ENCODE data around the gene AGBL4. TPM values are rescaled to one million over a fixed set of nuclear protein-coding genes. Genes with fewer than 3 reads are reported as not detected.

AGBL4 gene
- total and polyA plus RNA-seq, 9 of the 15 experiments (the other 6 are each of a cell fraction or from before 2014, with no cell fraction given) = 0.11 TPM; not detected in 7

DNA sequence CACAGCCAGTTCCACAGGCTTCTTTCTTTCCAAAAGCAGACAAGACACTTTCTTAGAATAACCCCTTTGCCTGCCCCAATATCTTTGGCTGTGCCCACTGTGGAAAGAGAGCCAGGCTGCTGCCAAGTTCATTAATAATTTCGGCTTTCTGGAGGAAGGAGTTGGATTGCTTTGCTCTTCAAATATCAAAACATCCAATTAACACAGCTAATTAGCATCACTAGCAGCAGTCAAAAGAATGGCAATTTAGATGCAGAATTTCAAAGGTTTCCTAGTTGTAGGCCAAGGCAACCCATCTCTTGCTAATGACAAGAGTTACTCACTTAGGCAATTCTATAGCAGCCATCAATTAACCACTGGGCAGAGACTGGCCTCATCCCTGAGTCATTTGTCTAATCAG is 1460.7 kb downstream of the AGBL4 start (continued):
- TF ChIP-seq, protein P1, sequence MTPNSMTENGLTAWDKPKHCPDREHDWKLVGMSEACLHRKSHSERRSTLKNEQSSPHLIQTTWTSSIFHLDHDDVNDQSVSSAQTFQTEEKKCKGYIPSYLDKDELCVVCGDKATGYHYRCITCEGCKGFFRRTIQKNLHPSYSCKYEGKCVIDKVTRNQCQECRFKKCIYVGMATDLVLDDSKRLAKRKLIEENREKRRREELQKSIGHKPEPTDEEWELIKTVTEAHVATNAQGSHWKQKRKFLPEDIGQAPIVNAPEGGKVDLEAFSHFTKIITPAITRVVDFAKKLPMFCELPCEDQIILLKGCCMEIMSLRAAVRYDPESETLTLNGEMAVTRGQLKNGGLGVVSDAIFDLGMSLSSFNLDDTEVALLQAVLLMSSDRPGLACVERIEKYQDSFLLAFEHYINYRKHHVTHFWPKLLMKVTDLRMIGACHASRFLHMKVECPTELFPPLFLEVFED (CRISPR knock-in tag; conservative IDR thresholded peaks at IDR 0.05) = no peak
- no peak for TF ChIP-seq ZBTB43 (CRISPR knock-in tag; IDR thresholded peaks at IDR 0.05)
- TF ChIP-seq MYNN (IDR thresholded peaks at IDR 0.05) = no peak
- no peak for TF ChIP-seq MYNN (CRISPR knock-in tag; IDR thresholded peaks at IDR 0.05)

DNA sequence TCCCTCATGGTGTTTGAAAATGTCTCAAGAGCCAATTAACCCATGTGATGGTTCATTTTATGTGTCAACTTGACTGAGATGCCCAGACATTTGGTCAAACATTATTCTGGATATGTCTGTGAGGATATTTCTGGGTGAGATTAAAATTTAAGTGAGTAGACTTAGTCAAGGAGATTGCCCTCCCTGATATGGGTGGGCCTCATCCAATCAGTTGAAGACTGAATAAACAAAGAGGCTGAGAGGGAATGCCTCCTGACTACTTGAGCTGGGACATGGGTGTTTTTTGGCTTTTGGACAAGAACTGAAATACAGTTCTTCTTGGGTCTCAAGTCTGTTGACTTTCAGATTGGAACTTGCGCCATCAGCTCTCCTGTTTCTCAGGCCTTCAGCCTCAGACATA is 1462.3 kb downstream of the AGBL4 start:
- H4K20me1 ChIP-seq (replicated peaks; ENCODE audit: control insufficient read depth, insufficient read depth, low read length) = no peaks in the 10 kb centered on the region
- DNase-seq (ENCODE audit: extremely low read depth in 1 of 4, low spot score in 3 of 4) (no peak), FAIRE-seq (no peak), ATAC-seq (no peak)
- H3K4me1 ChIP-seq (replicated peaks in 1 of 2; ENCODE audit: control insufficient read depth in 2 of 2, insufficient read depth in 2 of 2, low read length in 2 of 2) = no peaks in the 10 kb centered on the region
- H3K9me3 ChIP-seq (replicated peaks; ENCODE audit: control insufficient read depth, insufficient read depth, low read depth, low read length) = no peaks in the 10 kb centered on the region
- TF ChIP-seq RCOR1 (IDR thresholded peaks at IDR 0.05; ENCODE audit: borderline replicate concordance in 1 of 2, low read depth in 2 of 2, low read length in 2 of 2) = no peak
- no peak for TF ChIP-seq RAD21 (CRISPR knock-in tag; conservative IDR thresholded peaks at IDR 0.05 in 1 of 2, IDR thresholded peaks at IDR 0.05 in 1 of 2)
- no peak for TF ChIP-seq ZNF347 (CRISPR knock-in tag; IDR thresholded peaks at IDR 0.05; ENCODE audit: low read depth)
- TF ChIP-seq ZNF134 (CRISPR knock-in tag; conservative IDR thresholded peaks at IDR 0.05) = peak; percentile 91
- no peaks in the 10 kb centered on the region for H3K79me2 ChIP-seq (ENCODE audit: control insufficient read depth, insufficient read depth, low read length)
- no peaks in the 10 kb centered on the region for H3K36me3 ChIP-seq (ENCODE audit: control insufficient read depth, insufficient read depth, low read length)
- no peaks in the 10 kb centered on the region for H3K9me1 ChIP-seq (ENCODE audit: control insufficient read depth, insufficient read depth, low read length)
- WGBS (ENCODE audit: insufficient coverage, low coverage, missing lambda C conversion rate) = 0% methylated on average over 1 of the region's 1 CpG
- ChIA-PET CTCF (ENCODE audit: low intra/inter-chr PET ratio) (no interaction called here), POLR2A (interaction anchor here (0.8 kb wide), 1 partner anchor 28 kb away, joined by 3 read pairs; no protein-coding TSS in a partner anchor)
- BruUV-seq (replicated peaks) = no TSS peak
- no peak overlapping the region for H2AFZ ChIP-seq (ENCODE audit: low read depth, low read length)
- in situ Hi-C loops (cut with MboI) (no loop called here), intact Hi-C loops (cut with micrococcal nuclease) (no loop called here)
- H3K9ac ChIP-seq (ENCODE audit: insufficient read depth in 1 of 2, low read depth in 2 of 2, low read length in 2 of 2) = no peak overlapping the region
- H3K4me3 ChIP-seq = no peak overlapping the region
- H3K4me2 ChIP-seq (ENCODE audit: insufficient read depth, low read length) = no peak overlapping the region
- no peaks in the 10 kb centered on the region for H3K27me3 ChIP-seq (ENCODE audit: control insufficient read depth in 2 of 2, insufficient read depth in 2 of 2, low read length in 2 of 2)
- no peak overlapping the region for H3K27ac ChIP-seq (ENCODE audit: extremely low read depth, low read depth, low read length)
